K562 (cell line): ENCODE measurements around the gene CELA3B. TPM values are rescaled to one million over a fixed set of nuclear protein-coding genes. Genes with fewer than 3 reads are reported as not detected.

Experiments
- ATF6 ChIP-seq: sonication (generic); formaldehyde crosslinking; IDR thresholded peaks from 2 replicates; pipeline ENCODE4 v1.4.0; 2020; ENCODE audit warnings: mild to moderate bottlenecking, missing genetic modification reagents
- BMI1 ChIP-seq: fragments of 150-350 bp; IDR thresholded peaks from 2 replicates; pipeline ENCODE4 v1.6.1; 2014; ENCODE audit warnings: low read length
- CREM ChIP-seq: IDR thresholded peaks from 2 replicates; pipeline ENCODE4 v1.6.1; 2014; ENCODE audit warnings: antibody characterized with exemption, low read depth
- DDX20 ChIP-seq: fragments of 450-650 bp; IDR thresholded peaks from 2 replicates; pipeline ENCODE4 v1.6.1; 2016; ENCODE audit warnings: missing genetic modification characterization, low read depth, mild to moderate bottlenecking, missing compliant biosample characterization, moderate library complexity
- ETS1 ChIP-seq: conservative IDR thresholded peaks from 2 replicates; pipeline ENCODE4 v1.6.1; 2011; ENCODE audit warnings: low read depth, mild to moderate bottlenecking, low read length; ENCODE audit not compliant: control insufficient read depth
- ETV5 ChIP-seq: sonication (generic); formaldehyde crosslinking; IDR thresholded peaks from 2 replicates; pipeline ENCODE4 v1.4.0; 2020; ENCODE audit warnings: low read depth, mild to moderate bottlenecking, missing genetic modification reagents
- EZH2 ChIP-seq: IDR thresholded peaks from 2 replicates; pipeline ENCODE4 v1.6.1; 2012; ENCODE audit warnings: low read depth, mild to moderate bottlenecking, inconsistent platforms, low read length, borderline replicate concordance
- FOXK2 ChIP-seq, 2 experiments: fragments of 450-650 bp; IDR thresholded peaks in 1 of 2; conservative IDR thresholded peaks in 1 of 2; 2 replicates each; pipeline ENCODE4 v1.6.1; 2016; ENCODE audit warnings: low read depth in 2 of 2, mild to moderate bottlenecking in 1 of 2
- ILK ChIP-seq: fragments of 450-650 bp; IDR thresholded peaks from 2 replicates; pipeline ENCODE4 v1.6.1; 2016; ENCODE audit warnings: missing genetic modification characterization, low read depth, mild to moderate bottlenecking, missing compliant biosample characterization, moderate library complexity, borderline replicate concordance
- MAFK ChIP-seq: IDR thresholded peaks from 2 replicates; pipeline ENCODE4 v1.6.1; 2011; ENCODE audit warnings: low read length, improper control_type of control experiment
- NCOA2 ChIP-seq, 2 experiments: fragments of 450-650 bp; IDR thresholded peaks; 2 replicates each; pipeline ENCODE4 v1.6.1; 2018; ENCODE audit warnings: mild to moderate bottlenecking in 2 of 2, moderate library complexity in 1 of 2; ENCODE audit not compliant: partially characterized antibody in 2 of 2
- NCOA4 ChIP-seq: fragments of 450-650 bp; IDR thresholded peaks from 2 replicates; pipeline ENCODE4 v1.6.1; 2018; ENCODE audit warnings: mild to moderate bottlenecking; ENCODE audit not compliant: partially characterized antibody
- NR2C1 ChIP-seq, 2 experiments: fragments of 450-650 bp; IDR thresholded peaks; 2 replicates each; pipeline ENCODE4 v1.6.1; 2017; ENCODE audit warnings: mild to moderate bottlenecking in 2 of 2, antibody characterized with exemption in 1 of 2, inconsistent platforms in 1 of 2, missing compliant biosample characterization in 1 of 2, missing genetic modification characterization in 1 of 2
- POLR2B ChIP-seq: fragments of 450-650 bp; IDR thresholded peaks from 2 replicates; pipeline ENCODE4 v1.6.1; 2018; ENCODE audit warnings: low read depth; ENCODE audit not compliant: partially characterized antibody
- RBM15 ChIP-seq: fragments of 200-400 bp; formaldehyde crosslinking; IDR thresholded peaks from 2 replicates; pipeline ENCODE4 v1.6.1; 2018; ENCODE audit warnings: mild to moderate bottlenecking, low read length, moderate library complexity; ENCODE audit not compliant: insufficient read depth
- SAP30 ChIP-seq: fragments of 200-600 bp; sonication (generic); IDR thresholded peaks from 2 replicates; pipeline ENCODE4 v1.6.1; 2012; ENCODE audit warnings: borderline replicate concordance, low read depth, mild to moderate bottlenecking, moderate library complexity, low read length, control low read depth, inconsistent platforms; ENCODE audit not compliant: insufficient read depth, poor library complexity, severe bottlenecking
- SIX5 ChIP-seq, 2 experiments: IDR thresholded peaks; 2 replicates each; pipeline ENCODE4 v1.6.1; 2011; ENCODE audit warnings: low read length in 2 of 2, borderline replicate concordance in 1 of 2, low read depth in 1 of 2, mild to moderate bottlenecking in 1 of 2, moderate library complexity in 1 of 2; ENCODE audit not compliant: insufficient read depth in 1 of 2
- SREBF2 ChIP-seq: sonication (generic); formaldehyde crosslinking; IDR thresholded peaks from 2 replicates; pipeline ENCODE4 v1.4.0; 2020; ENCODE audit warnings: mild to moderate bottlenecking, missing genetic modification reagents
- ZNF253 ChIP-seq: fragments of 250-450 bp; sonication (Bioruptor Pico); conservative IDR thresholded peaks from 2 replicates; pipeline ENCODE4 v1.6.1; 2021; ENCODE audit warnings: mild to moderate bottlenecking
- ZNF436 ChIP-seq: fragments of 250-450, 450-650 bp; sonication (Bioruptor Pico); formaldehyde crosslinking; IDR thresholded peaks from 2 replicates; pipeline ENCODE4 v1.7.0; 2020; ENCODE audit warnings: mild to moderate bottlenecking
- ZNF668 ChIP-seq: fragments of 250-450 bp; sonication (Bioruptor Pico); IDR thresholded peaks from 2 replicates; pipeline ENCODE4 v1.8.0; 2022; ENCODE audit warnings: mild to moderate bottlenecking, inconsistent platforms
- ZNF699 ChIP-seq: fragments of 250-450 bp; sonication (Bioruptor Pico); IDR thresholded peaks from 2 replicates; pipeline ENCODE4 v1.8.0; 2021; ENCODE audit warnings: mild to moderate bottlenecking, moderate library complexity; ENCODE audit not compliant: insufficient replicate concordance
- polyA plus RNA-seq, 8 experiments: library from polyadenylated mRNA; depleted of rRNA in 4 of 8; stranded (reverse) in 5 of 8; unstranded in 3 of 8; fragments of >200 nt; fragmentation: Nextera tagmentation in 2 of 8; fragmentation: Illumina TruSeq in 1 of 8; extraction: Ambion mirVana in 2 of 8; extraction: Trizol in 1 of 8; gene quantifications; 2 replicates each; pipeline versions ENCODE4 v1.2.1 to v1.2.3, GENCODE V29; 2011 to 2014; ENCODE audit warnings: inconsistent platforms in 1 of 8, missing spikeins in 1 of 8
- total RNA-seq, 7 experiments: library from RNA; depleted of rRNA in 6 of 7; stranded (reverse); fragments of >200 nt in 6 of 7; fragmentation: Illumina TruSeq in 2 of 7; extraction: Trizol in 2 of 7; gene quantifications; 2 replicates each; pipeline versions ENCODE4 v1.2.1 to v1.2.3, GENCODE V29; 2011 to 2021; ENCODE audit warnings: low replicate concordance in 1 of 7
- TF ChIP-seq, protein P1 (sequence below): fragments of 450-650 bp; formaldehyde crosslinking; IDR thresholded peaks from 2 replicates; pipeline ENCODE4 v1.4.0; 2020; ENCODE audit warnings: mild to moderate bottlenecking, moderate library complexity

The CELA3B gene
- total and polyA plus RNA-seq, 9 of the 15 experiments (the other 6 are each of a cell fraction or from before 2014, with no cell fraction given) = 3.1 TPM; not detected in 8

- TF ChIP-seq, protein P1, sequence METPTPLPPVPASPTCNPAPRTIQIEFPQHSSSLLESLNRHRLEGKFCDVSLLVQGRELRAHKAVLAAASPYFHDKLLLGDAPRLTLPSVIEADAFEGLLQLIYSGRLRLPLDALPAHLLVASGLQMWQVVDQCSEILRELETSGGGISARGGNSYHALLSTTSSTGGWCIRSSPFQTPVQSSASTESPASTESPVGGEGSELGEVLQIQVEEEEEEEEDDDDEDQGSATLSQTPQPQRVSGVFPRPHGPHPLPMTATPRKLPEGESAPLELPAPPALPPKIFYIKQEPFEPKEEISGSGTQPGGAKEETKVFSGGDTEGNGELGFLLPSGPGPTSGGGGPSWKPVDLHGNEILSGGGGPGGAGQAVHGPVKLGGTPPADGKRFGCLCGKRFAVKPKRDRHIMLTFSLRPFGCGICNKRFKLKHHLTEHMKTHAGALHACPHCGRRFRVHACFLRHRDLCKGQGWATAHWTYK (CRISPR knock-in tag) = no peak
- no peak for TF ChIP-seq ZNF436
- no peak for TF ChIP-seq EZH2
- TF ChIP-seq ZNF253 = no peak
- TF ChIP-seq NCOA4 = no peak
- no peak for TF ChIP-seq DDX20 (tag)
- no peak for TF ChIP-seq FOXK2 (conservative IDR thresholded peaks at IDR 0.05 in 1 of 2, IDR thresholded peaks at IDR 0.05 in 1 of 2; ENCODE audit: low read depth in 2 of 2)
- TF ChIP-seq ZNF668 (CRISPR knock-in tag) = no peak
- no peak for TF ChIP-seq RBM15
- TF ChIP-seq NR2C1 (IDR thresholded peaks at IDR 0.05) = no peak
- TF ChIP-seq NR2C1 (tag; IDR thresholded peaks at IDR 0.05) = no peak
- TF ChIP-seq SREBF2 (CRISPR knock-in tag) = no peak
- peak; percentile 42; the same call in 1 of the 2 replicates for TF ChIP-seq CREM
- no peak for TF ChIP-seq ILK (tag)
- TF ChIP-seq SAP30 = peak; percentile 32
- TF ChIP-seq ETV5 (CRISPR knock-in tag) = no peak
- TF ChIP-seq NCOA2 (IDR thresholded peaks at IDR 0.05; ENCODE audit: partially characterized antibody in 2 of 2) = no peak
- TF ChIP-seq MAFK = no peak
- no peak for TF ChIP-seq ATF6 (CRISPR knock-in tag)
- no peak for TF ChIP-seq POLR2B
- no peak for TF ChIP-seq SIX5 (IDR thresholded peaks at IDR 0.05; ENCODE audit: borderline replicate concordance in 1 of 2, insufficient read depth in 1 of 2, low read depth in 1 of 2, low read length in 2 of 2)
- TF ChIP-seq BMI1 = no peak
- TF ChIP-seq ETS1 = no peak
- no peak for TF ChIP-seq ZNF699 (CRISPR knock-in tag)
Observed at GRCh38 chr1:22024485-22025367, 47.9 kb downstream of the CELA3B start (continued).
